GM23248 (cell line): ENCODE measurements around the gene TRHDE.

Experiments
- EZH2 ChIP-seq: fragments of 200-600 bp; sonication (generic); IDR thresholded peaks from 2 replicates; pipeline ENCODE4 v1.6.1; 2018; ENCODE audit warnings: antibody characterized with exemption, mild to moderate bottlenecking; ENCODE audit not compliant: insufficient read depth, poor library complexity, severe bottlenecking
- EZH2phosphoT487 ChIP-seq: fragments of 200-600 bp; sonication (generic); IDR thresholded peaks from 2 replicates; pipeline ENCODE4 v1.6.1; 2018; ENCODE audit warnings: antibody characterized with exemption, moderate library complexity, mild to moderate bottlenecking, low read depth; ENCODE audit not compliant: insufficient read depth

DNA sequence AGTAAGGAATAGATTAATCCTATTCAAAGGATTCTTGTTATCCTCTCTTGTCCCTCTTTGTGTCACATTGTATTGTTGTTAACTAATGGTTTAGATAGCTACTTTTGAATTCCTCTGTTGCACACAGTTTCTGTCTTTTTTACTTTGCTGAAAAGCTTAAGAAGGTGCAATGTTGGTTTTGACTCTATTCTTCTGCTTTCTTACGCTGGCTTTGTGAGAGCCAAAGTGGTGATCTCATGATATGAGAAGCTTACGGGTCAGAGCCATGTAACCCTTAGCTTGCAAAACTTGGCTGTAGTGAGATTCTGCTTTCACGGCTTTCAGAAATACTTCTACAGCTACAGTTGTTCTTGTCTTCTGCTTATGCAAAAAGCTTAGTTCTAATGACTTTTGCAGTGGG is 239.7 kb downstream of the TRHDE start:
- TF ChIP-seq EZH2 (no peak), EZH2phosphoT487 (no peak)
